ENCODE results near the gene CHST4.

DNA sequence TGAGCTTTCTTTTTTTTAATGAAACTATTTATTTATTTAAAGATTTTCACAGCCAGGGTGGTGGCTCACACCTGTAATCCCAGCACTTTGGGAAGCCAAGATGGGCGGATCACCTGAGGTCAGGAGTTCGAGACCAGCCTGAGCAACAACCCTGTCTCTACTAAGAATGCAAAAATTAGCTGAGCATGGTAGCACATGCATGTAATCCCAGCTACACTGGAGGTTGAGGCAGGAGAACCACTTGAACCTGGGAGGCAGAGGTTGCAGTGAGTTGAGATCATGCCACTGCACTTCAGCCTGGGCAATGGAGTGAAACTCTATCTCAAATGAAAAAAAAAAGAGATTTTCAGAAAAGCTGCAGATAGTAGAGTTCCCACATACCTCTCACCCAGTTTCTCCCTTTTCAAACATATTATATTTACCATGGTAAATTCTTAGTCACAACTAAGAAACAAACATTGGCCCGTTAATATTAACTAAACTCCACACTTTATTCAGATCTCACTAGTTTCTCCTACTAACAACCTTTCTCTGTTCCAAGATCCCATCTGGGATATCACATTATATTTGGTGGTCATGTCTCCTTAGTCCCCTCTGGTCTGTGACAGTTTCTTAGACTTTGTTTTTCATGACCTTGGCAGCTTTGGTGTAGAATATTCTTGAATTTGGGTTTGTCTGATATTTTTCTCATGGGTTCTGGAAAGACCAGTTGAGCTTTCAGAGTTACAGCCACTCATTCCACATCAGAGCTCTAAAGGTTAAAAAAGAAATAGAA, 58.5 kb downstream of the CHST4 start:
- TF ChIP-seq, protein P1, sequence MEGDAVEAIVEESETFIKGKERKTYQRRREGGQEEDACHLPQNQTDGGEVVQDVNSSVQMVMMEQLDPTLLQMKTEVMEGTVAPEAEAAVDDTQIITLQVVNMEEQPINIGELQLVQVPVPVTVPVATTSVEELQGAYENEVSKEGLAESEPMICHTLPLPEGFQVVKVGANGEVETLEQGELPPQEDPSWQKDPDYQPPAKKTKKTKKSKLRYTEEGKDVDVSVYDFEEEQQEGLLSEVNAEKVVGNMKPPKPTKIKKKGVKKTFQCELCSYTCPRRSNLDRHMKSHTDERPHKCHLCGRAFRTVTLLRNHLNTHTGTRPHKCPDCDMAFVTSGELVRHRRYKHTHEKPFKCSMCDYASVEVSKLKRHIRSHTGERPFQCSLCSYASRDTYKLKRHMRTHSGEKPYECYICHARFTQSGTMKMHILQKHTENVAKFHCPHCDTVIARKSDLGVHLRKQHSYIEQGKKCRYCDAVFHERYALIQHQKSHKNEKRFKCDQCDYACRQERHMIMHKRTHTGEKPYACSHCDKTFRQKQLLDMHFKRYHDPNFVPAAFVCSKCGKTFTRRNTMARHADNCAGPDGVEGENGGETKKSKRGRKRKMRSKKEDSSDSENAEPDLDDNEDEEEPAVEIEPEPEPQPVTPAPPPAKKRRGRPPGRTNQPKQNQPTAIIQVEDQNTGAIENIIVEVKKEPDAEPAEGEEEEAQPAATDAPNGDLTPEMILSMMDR (IDR thresholded peaks at IDR 0.05): no peak
- TF ChIP-seq, protein P2, sequence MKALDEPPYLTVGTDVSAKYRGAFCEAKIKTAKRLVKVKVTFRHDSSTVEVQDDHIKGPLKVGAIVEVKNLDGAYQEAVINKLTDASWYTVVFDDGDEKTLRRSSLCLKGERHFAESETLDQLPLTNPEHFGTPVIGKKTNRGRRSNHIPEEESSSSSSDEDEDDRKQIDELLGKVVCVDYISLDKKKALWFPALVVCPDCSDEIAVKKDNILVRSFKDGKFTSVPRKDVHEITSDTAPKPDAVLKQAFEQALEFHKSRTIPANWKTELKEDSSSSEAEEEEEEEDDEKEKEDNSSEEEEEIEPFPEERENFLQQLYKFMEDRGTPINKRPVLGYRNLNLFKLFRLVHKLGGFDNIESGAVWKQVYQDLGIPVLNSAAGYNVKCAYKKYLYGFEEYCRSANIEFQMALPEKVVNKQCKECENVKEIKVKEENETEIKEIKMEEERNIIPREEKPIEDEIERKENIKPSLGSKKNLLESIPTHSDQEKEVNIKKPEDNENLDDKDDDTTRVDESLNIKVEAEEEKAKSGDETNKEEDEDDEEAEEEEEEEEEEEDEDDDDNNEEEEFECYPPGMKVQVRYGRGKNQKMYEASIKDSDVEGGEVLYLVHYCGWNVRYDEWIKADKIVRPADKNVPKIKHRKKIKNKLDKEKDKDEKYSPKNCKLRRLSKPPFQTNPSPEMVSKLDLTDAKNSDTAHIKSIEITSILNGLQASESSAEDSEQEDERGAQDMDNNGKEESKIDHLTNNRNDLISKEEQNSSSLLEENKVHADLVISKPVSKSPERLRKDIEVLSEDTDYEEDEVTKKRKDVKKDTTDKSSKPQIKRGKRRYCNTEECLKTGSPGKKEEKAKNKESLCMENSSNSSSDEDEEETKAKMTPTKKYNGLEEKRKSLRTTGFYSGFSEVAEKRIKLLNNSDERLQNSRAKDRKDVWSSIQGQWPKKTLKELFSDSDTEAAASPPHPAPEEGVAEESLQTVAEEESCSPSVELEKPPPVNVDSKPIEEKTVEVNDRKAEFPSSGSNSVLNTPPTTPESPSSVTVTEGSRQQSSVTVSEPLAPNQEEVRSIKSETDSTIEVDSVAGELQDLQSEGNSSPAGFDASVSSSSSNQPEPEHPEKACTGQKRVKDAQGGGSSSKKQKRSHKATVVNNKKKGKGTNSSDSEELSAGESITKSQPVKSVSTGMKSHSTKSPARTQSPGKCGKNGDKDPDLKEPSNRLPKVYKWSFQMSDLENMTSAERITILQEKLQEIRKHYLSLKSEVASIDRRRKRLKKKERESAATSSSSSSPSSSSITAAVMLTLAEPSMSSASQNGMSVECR (CRISPR knock-in tag; IDR thresholded peaks at IDR 0.05; ENCODE audit: borderline replicate concordance): no peak
- TF ChIP-seq TEAD4 (CRISPR knock-in tag; IDR thresholded peaks at IDR 0.05): no peak
- TF ChIP-seq GTF2I (CRISPR knock-in tag; conservative IDR thresholded peaks at IDR 0.05): no peak
- TF ChIP-seq, protein P3, sequence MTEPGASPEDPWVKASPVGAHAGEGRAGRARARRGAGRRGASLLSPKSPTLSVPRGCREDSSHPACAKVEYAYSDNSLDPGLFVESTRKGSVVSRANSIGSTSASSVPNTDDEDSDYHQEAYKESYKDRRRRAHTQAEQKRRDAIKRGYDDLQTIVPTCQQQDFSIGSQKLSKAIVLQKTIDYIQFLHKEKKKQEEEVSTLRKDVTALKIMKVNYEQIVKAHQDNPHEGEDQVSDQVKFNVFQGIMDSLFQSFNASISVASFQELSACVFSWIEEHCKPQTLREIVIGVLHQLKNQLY (CRISPR knock-in tag; IDR thresholded peaks at IDR 0.05): no peak
- TF ChIP-seq, protein P4, sequence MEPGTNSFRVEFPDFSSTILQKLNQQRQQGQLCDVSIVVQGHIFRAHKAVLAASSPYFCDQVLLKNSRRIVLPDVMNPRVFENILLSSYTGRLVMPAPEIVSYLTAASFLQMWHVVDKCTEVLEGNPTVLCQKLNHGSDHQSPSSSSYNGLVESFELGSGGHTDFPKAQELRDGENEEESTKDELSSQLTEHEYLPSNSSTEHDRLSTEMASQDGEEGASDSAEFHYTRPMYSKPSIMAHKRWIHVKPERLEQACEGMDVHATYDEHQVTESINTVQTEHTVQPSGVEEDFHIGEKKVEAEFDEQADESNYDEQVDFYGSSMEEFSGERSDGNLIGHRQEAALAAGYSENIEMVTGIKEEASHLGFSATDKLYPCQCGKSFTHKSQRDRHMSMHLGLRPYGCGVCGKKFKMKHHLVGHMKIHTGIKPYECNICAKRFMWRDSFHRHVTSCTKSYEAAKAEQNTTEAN (CRISPR knock-in tag; IDR thresholded peaks at IDR 0.05): no peak
- no peak for TF ChIP-seq CBFB (CRISPR knock-in tag; IDR thresholded peaks at IDR 0.05; ENCODE audit: low read depth)
- TF ChIP-seq ETV6 (CRISPR knock-in tag; IDR thresholded peaks at IDR 0.05): no peak
- TF ChIP-seq, protein P5, sequence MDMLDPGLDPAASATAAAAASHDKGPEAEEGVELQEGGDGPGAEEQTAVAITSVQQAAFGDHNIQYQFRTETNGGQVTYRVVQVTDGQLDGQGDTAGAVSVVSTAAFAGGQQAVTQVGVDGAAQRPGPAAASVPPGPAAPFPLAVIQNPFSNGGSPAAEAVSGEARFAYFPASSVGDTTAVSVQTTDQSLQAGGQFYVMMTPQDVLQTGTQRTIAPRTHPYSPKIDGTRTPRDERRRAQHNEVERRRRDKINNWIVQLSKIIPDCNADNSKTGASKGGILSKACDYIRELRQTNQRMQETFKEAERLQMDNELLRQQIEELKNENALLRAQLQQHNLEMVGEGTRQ (CRISPR knock-in tag; IDR thresholded peaks at IDR 0.05): no peak
- TF ChIP-seq, protein P6, sequence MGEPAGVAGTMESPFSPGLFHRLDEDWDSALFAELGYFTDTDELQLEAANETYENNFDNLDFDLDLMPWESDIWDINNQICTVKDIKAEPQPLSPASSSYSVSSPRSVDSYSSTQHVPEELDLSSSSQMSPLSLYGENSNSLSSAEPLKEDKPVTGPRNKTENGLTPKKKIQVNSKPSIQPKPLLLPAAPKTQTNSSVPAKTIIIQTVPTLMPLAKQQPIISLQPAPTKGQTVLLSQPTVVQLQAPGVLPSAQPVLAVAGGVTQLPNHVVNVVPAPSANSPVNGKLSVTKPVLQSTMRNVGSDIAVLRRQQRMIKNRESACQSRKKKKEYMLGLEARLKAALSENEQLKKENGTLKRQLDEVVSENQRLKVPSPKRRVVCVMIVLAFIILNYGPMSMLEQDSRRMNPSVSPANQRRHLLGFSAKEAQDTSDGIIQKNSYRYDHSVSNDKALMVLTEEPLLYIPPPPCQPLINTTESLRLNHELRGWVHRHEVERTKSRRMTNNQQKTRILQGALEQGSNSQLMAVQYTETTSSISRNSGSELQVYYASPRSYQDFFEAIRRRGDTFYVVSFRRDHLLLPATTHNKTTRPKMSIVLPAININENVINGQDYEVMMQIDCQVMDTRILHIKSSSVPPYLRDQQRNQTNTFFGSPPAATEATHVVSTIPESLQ (CRISPR knock-in tag; IDR thresholded peaks at IDR 0.05): no peak
- TF ChIP-seq, protein P7, sequence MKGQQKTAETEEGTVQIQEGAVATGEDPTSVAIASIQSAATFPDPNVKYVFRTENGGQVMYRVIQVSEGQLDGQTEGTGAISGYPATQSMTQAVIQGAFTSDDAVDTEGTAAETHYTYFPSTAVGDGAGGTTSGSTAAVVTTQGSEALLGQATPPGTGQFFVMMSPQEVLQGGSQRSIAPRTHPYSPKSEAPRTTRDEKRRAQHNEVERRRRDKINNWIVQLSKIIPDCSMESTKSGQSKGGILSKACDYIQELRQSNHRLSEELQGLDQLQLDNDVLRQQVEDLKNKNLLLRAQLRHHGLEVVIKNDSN (CRISPR knock-in tag; IDR thresholded peaks at IDR 0.05): no peak
- TF ChIP-seq, protein P8, sequence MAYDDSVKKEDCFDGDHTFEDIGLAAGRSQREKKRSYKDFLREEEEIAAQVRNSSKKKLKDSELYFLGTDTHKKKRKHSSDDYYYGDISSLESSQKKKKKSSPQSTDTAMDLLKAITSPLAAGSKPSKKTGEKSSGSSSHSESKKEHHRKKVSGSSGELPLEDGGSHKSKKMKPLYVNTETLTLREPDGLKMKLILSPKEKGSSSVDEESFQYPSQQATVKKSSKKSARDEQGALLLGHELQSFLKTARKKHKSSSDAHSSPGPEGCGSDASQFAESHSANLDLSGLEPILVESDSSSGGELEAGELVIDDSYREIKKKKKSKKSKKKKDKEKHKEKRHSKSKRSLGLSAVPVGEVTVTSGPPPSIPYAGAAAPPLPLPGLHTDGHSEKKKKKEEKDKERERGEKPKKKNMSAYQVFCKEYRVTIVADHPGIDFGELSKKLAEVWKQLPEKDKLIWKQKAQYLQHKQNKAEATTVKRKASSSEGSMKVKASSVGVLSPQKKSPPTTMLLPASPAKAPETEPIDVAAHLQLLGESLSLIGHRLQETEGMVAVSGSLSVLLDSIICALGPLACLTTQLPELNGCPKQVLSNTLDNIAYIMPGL (CRISPR knock-in tag; IDR thresholded peaks at IDR 0.05): no peak
- TF ChIP-seq, protein P9, sequence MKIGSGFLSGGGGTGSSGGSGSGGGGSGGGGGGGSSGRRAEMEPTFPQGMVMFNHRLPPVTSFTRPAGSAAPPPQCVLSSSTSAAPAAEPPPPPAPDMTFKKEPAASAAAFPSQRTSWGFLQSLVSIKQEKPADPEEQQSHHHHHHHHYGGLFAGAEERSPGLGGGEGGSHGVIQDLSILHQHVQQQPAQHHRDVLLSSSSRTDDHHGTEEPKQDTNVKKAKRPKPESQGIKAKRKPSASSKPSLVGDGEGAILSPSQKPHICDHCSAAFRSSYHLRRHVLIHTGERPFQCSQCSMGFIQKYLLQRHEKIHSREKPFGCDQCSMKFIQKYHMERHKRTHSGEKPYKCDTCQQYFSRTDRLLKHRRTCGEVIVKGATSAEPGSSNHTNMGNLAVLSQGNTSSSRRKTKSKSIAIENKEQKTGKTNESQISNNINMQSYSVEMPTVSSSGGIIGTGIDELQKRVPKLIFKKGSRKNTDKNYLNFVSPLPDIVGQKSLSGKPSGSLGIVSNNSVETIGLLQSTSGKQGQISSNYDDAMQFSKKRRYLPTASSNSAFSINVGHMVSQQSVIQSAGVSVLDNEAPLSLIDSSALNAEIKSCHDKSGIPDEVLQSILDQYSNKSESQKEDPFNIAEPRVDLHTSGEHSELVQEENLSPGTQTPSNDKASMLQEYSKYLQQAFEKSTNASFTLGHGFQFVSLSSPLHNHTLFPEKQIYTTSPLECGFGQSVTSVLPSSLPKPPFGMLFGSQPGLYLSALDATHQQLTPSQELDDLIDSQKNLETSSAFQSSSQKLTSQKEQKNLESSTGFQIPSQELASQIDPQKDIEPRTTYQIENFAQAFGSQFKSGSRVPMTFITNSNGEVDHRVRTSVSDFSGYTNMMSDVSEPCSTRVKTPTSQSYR (CRISPR knock-in tag; IDR thresholded peaks at IDR 0.05): no peak
- TF ChIP-seq NFE2L1 (CRISPR knock-in tag; IDR thresholded peaks at IDR 0.05): no peak

Data from WTC11 (cell line).